GM20431 (cell line): ENCODE results near the gene C10orf143.

Experiments used
- in situ Hi-C: fragments of 300-500 bp; cut with MseI, MboI; formaldehyde crosslinking; loops from one replicate; pipeline ENCODE4 v1.15.0; 2020; ENCODE audit warnings: low sequenced_read_pairs; ENCODE audit not compliant: unreplicated experiment

C10orf143 gene

GRCh38 chr10:130062201-130062600 lies 48.4 kb downstream of the C10orf143 start:
- in situ Hi-C loops: no loop called here

GRCh38 chr10:130061760-130062159 lies 48.9 kb downstream of the C10orf143 start:
- in situ Hi-C loops: no loop called here

- in situ Hi-C loops: no loop called here
Measured at GRCh38 chr10:130054021-130054420, 56.6 kb downstream of the C10orf143 start.

GRCh38 chr10:130053561-130053960 lies 57.1 kb downstream of the C10orf143 start:
- in situ Hi-C loops: no loop called here

- in situ Hi-C loops: no loop called here
Measured at GRCh38 chr10:130052193-130052592, 58.4 kb downstream of the C10orf143 start.

- in situ Hi-C loops: no loop called here
Measured at GRCh38 chr10:130050721-130051120, 59.9 kb downstream of the C10orf143 start.

- in situ Hi-C loops: no loop called here
Measured at GRCh38 chr10:130049987-130050386, 60.6 kb downstream of the C10orf143 start.

GRCh38 chr10:130049244-130049643 lies 61.4 kb downstream of the C10orf143 start:
- in situ Hi-C loops: no loop called here

- in situ Hi-C loops: no loop called here
Measured at GRCh38 chr10:130048081-130048480, 62.5 kb downstream of the C10orf143 start.

GRCh38 chr10:130047336-130047735 lies 63.3 kb downstream of the C10orf143 start:
- in situ Hi-C loops: no loop called here

- in situ Hi-C loops: no loop called here
Measured at GRCh38 chr10:130046591-130046990, 64.0 kb downstream of the C10orf143 start.

GRCh38 chr10:130045801-130046321 lies 64.8 kb downstream of the C10orf143 start:
- in situ Hi-C loops: no loop called here

GRCh38 chr10:130045091-130045652 lies 65.5 kb downstream of the C10orf143 start:
- in situ Hi-C loops: no loop called here

- in situ Hi-C loops: no loop called here
Measured at GRCh38 chr10:130044067-130045061, 66.3 kb downstream of the C10orf143 start.

- in situ Hi-C loops: no loop called here
Measured at GRCh38 chr10:130043491-130043890, 67.1 kb downstream of the C10orf143 start.

- in situ Hi-C loops: no loop called here
Measured at GRCh38 chr10:130042381-130042780, 68.2 kb downstream of the C10orf143 start.

GRCh38 chr10:130041451-130042371 lies 68.9 kb downstream of the C10orf143 start:
- in situ Hi-C loops: no loop called here

- in situ Hi-C loops: no loop called here
Measured at GRCh38 chr10:130040817-130041330, 69.8 kb downstream of the C10orf143 start.

- in situ Hi-C loops: no loop called here
Measured at GRCh38 chr10:130040351-130040750, 70.3 kb downstream of the C10orf143 start.

- in situ Hi-C loops: no loop called here
Measured at GRCh38 chr10:130039141-130039540, 71.5 kb downstream of the C10orf143 start.
